IMR-90 (cell line): ENCODE measurements around the gene SLC35E4. TPM values are rescaled to one million over a fixed set of nuclear protein-coding genes. Genes with fewer than 3 reads are reported as not detected.

Experiments
- ATAC-seq: fragments of 200-7000 bp; cut with Tn5 transposase; 2 replicates; pipeline ENCODE4 v1.9.1; 2020; ENCODE audit warnings: low read depth, mild to moderate bottlenecking, moderate library complexity
- BruUV-seq: library from RNA; stranded (reverse); fragments of 400-500 nt; replicated peaks from 2 replicates; lab custom pipeline; 2021; lab: Mats Ljungman, UMichigan
- CTCF ChIA-PET: fragments of 300-600 bp; formaldehyde crosslinking; extraction: SDS; loops from one replicate; lab custom pipeline; 2021; ENCODE audit warnings: antibody characterized with exemption; lab: Yijun Ruan, JAX
- POLR2A ChIA-PET: fragments of 300-600 bp; sonication (Branson Sonifier 250); formaldehyde crosslinking; loops from one replicate; lab custom pipeline; 2022; ENCODE audit warnings: antibody characterized with exemption; ENCODE audit not compliant: unreplicated experiment; lab: Charles Lee
- DNase-seq: peaks from one replicate; pipeline ENCODE4 v3.0.0; 2013
- H2AFZ ChIP-seq: replicated peaks from 2 replicates; pipeline ENCODE3; 2013; ENCODE audit warnings: low read length, mild to moderate bottlenecking; ENCODE audit not compliant: poor library complexity
- H2AK5ac ChIP-seq: 2 replicates; pipeline ENCODE4 v1.6.1; 2013; ENCODE audit warnings: low read depth, low read length, inconsistent platforms
- H2AK9ac ChIP-seq: replicated peaks from 2 replicates; pipeline ENCODE3; 2013; ENCODE audit warnings: mild to moderate bottlenecking, low read depth, low read length, moderate library complexity; ENCODE audit not compliant: poor library complexity
- H2BK120ac ChIP-seq: 2 replicates; pipeline ENCODE4 v1.6.1; 2013; ENCODE audit warnings: low read depth, low read length, inconsistent platforms
- H2BK15ac ChIP-seq: 3 replicates; pipeline ENCODE4 v1.6.1; 2013; ENCODE audit warnings: low read depth, low read length, inconsistent platforms
- H2BK20ac ChIP-seq: 2 replicates; pipeline ENCODE4 v1.6.1; 2013; ENCODE audit warnings: low read depth, mild to moderate bottlenecking, inconsistent platforms, low read length, moderate library complexity
- H2BK5ac ChIP-seq: 2 replicates; pipeline ENCODE4 v1.6.1; 2013; ENCODE audit warnings: mild to moderate bottlenecking, low read depth, low read length, inconsistent platforms; ENCODE audit not compliant: poor library complexity, severe bottlenecking
- H3K14ac ChIP-seq: replicated peaks from 2 replicates; pipeline ENCODE4 v1.6.1; 2013; ENCODE audit warnings: low read depth, low read length, inconsistent platforms
- H3K18ac ChIP-seq: 2 replicates; pipeline ENCODE4 v1.6.1; 2013; ENCODE audit warnings: low read depth, low read length, control low read depth
- H3K23ac ChIP-seq: 2 replicates; pipeline ENCODE4 v1.6.1; 2013; ENCODE audit warnings: low read depth, low read length, inconsistent platforms
- H3K27ac ChIP-seq: 2 replicates; pipeline ENCODE4 v1.5.1; 2013; ENCODE audit warnings: mild to moderate bottlenecking, control low read depth, low read length; ENCODE audit not compliant: insufficient read depth
- H3K27me3 ChIP-seq: 2 replicates; pipeline ENCODE4 v1.6.1; 2013; ENCODE audit warnings: low read length; ENCODE audit not compliant: control insufficient read depth, insufficient read depth
- H3K36me3 ChIP-seq: 2 replicates; pipeline ENCODE4 v1.6.1; 2013; ENCODE audit warnings: low read length, mixed read lengths; ENCODE audit not compliant: control insufficient read depth, insufficient read depth
- H3K4ac ChIP-seq: 2 replicates; pipeline ENCODE4 v1.6.1; 2013; ENCODE audit warnings: low read depth, low read length, inconsistent platforms
- H3K4me1 ChIP-seq: 2 replicates; pipeline ENCODE4 v1.6.1; 2013; ENCODE audit warnings: low read length, mixed read lengths; ENCODE audit not compliant: control insufficient read depth, insufficient read depth
- H3K4me2 ChIP-seq: 2 replicates; pipeline ENCODE4 v1.6.1; 2013; ENCODE audit warnings: low read depth, mild to moderate bottlenecking, control low read depth, low read length, moderate library complexity
- H3K4me3 ChIP-seq: 2 replicates; pipeline ENCODE4 v1.5.1; 2013; ENCODE audit warnings: low read depth, mild to moderate bottlenecking, control low read depth, low read length, moderate library complexity; ENCODE audit not compliant: insufficient read depth
- H3K56ac ChIP-seq: 2 replicates; pipeline ENCODE4 v1.6.1; 2013; ENCODE audit warnings: low read length, inconsistent platforms; ENCODE audit not compliant: insufficient read depth; ENCODE audit errors: extremely low read depth
- H3K79me1 ChIP-seq, 2 experiments: 2 replicates each; pipeline ENCODE4 v1.6.1; 2013; ENCODE audit warnings: low read length in 2 of 2, inconsistent platforms in 1 of 2, low read depth in 1 of 2
- H3K9ac ChIP-seq: 2 replicates; pipeline ENCODE4 v1.6.1; 2013; ENCODE audit warnings: low read depth, low read length, control low read depth
- H3K9me1 ChIP-seq: 2 replicates; pipeline ENCODE4 v1.6.1; 2013; ENCODE audit warnings: low read length, inconsistent platforms; ENCODE audit not compliant: insufficient read depth
- H3K9me3 ChIP-seq: 2 replicates; pipeline ENCODE4 v1.6.1; 2013; ENCODE audit warnings: low read length; ENCODE audit not compliant: control insufficient read depth, insufficient read depth
- H4K20me1 ChIP-seq: 2 replicates; pipeline ENCODE4 v1.6.1; 2013; ENCODE audit warnings: low read length, inconsistent platforms; ENCODE audit not compliant: insufficient read depth
- H4K5ac ChIP-seq: 2 replicates; pipeline ENCODE4 v1.6.1; 2013; ENCODE audit warnings: mild to moderate bottlenecking, low read depth, low read length, control low read depth
- H4K8ac ChIP-seq, 2 experiments: 2 replicates each; pipeline ENCODE4 v1.6.1; 2013; ENCODE audit warnings: low read depth in 2 of 2, low read length in 2 of 2, control low read depth in 1 of 2, inconsistent platforms in 1 of 2
- H4K91ac ChIP-seq: 2 replicates; pipeline ENCODE4 v1.6.1; 2013; ENCODE audit warnings: low read depth, low read length, inconsistent platforms; ENCODE audit not compliant: insufficient read depth
- BHLHE40 ChIP-seq: fragments of 150-350 bp; IDR thresholded peaks from 2 replicates; pipeline ENCODE4 v1.6.1; 2016; ENCODE audit warnings: mild to moderate bottlenecking, low read depth, low read length
- CEBPB ChIP-seq: IDR thresholded peaks from 2 replicates; pipeline ENCODE4 v1.6.1; 2012; ENCODE audit warnings: low read depth, low read length, improper control_type of control experiment
- CHD1 ChIP-seq: IDR thresholded peaks from 2 replicates; pipeline ENCODE4 v1.6.1; 2012; ENCODE audit warnings: low read depth, low read length, improper control_type of control experiment
- FOS ChIP-seq: fragments of 150-350 bp; IDR thresholded peaks from 2 replicates; pipeline ENCODE4 v1.6.1; 2016; ENCODE audit warnings: low read depth, low read length
- MAZ ChIP-seq: IDR thresholded peaks from 2 replicates; pipeline ENCODE4 v1.6.1; 2012; ENCODE audit warnings: low read depth, mild to moderate bottlenecking, low read length, improper control_type of control experiment, moderate library complexity, borderline replicate concordance
- MXI1 ChIP-seq: IDR thresholded peaks from 2 replicates; pipeline ENCODE4 v1.6.1; 2012; ENCODE audit warnings: low read depth, mild to moderate bottlenecking, low read length, moderate library complexity, borderline replicate concordance
- NFE2L2 ChIP-seq: fragments of 150-350 bp; IDR thresholded peaks from 2 replicates; pipeline ENCODE4 v1.6.1; 2016; ENCODE audit warnings: low read depth, mild to moderate bottlenecking, low read length
- POLR2A ChIP-seq: IDR thresholded peaks from 2 replicates; pipeline ENCODE4 v1.6.1; 2012; ENCODE audit warnings: mild to moderate bottlenecking, low read depth, low read length
- RCOR1 ChIP-seq: IDR thresholded peaks from 2 replicates; pipeline ENCODE4 v1.6.1; 2012; ENCODE audit warnings: mild to moderate bottlenecking, low read length, improper control_type of control experiment; ENCODE audit not compliant: insufficient replicate concordance
- RFX5 ChIP-seq: IDR thresholded peaks from 2 replicates; pipeline ENCODE4 v1.8.0; 2012; ENCODE audit warnings: low read depth, mild to moderate bottlenecking, low read length, moderate library complexity
- USF2 ChIP-seq: fragments of 150-350 bp; IDR thresholded peaks from 2 replicates; pipeline ENCODE4 v1.6.1; 2017; ENCODE audit warnings: mild to moderate bottlenecking, antibody characterized with exemption, low read length, low read depth
- WGBS, 2 experiments: methylation state at CpG; one replicate each; pipeline versions ENCODE4 v1.1.5 to v1.1.7; 2013; ENCODE audit warnings: missing lambda C conversion rate in 2 of 2; ENCODE audit not compliant: insufficient read length in 1 of 2; ENCODE audit errors: extremely low coverage in 2 of 2; 5-methylcytosine and 5-hydroxymethylcytosine counted together
- dilution Hi-C: fragments of 300-500 bp; cut with HindIII; formaldehyde crosslinking; loops from one replicate; pipeline ENCODE4 v1.14.3; 2018; ENCODE audit warnings: low sequenced_read_pairs; ENCODE audit not compliant: unreplicated experiment
- in situ Hi-C: fragments of 300-500 bp; cut with MboI; formaldehyde crosslinking; loops from 3 replicates; pipeline ENCODE4 v1.14.3; 2019; ENCODE audit warnings: low sequenced_read_pairs, inconsistent platforms, mixed read lengths
- intact Hi-C: fragments of 100-400 bp; cut with micrococcal nuclease; formaldehyde crosslinking; loops from 2 replicates; pipeline ENCODE4 v1.10.0; 2022
- polyA plus RNA-seq, 3 experiments: library from polyadenylated mRNA; depleted of rRNA; stranded (reverse); fragments of >200 nt; gene quantifications; 2 replicates each; pipeline ENCODE4 v1.2.3, GENCODE V29; 2012; ENCODE audit warnings: low replicate concordance in 1 of 3
- total RNA-seq: library from RNA; depleted of rRNA; stranded (reverse); fragments of >200 nt; gene quantifications from 2 replicates; pipeline ENCODE4 v1.2.3, GENCODE V29; 2012
- TF ChIP-seq, protein P1 (sequence below): conservative IDR thresholded peaks from 2 replicates; pipeline ENCODE4 v1.5.1; 2012; ENCODE audit warnings: mild to moderate bottlenecking, low read depth, low read length, improper control_type of control experiment

The SLC35E4 gene
- total and polyA plus RNA-seq, 2 of the 4 experiments (the other 2 are of a cell fraction): 5.7 to 6.8 TPM

DNA sequence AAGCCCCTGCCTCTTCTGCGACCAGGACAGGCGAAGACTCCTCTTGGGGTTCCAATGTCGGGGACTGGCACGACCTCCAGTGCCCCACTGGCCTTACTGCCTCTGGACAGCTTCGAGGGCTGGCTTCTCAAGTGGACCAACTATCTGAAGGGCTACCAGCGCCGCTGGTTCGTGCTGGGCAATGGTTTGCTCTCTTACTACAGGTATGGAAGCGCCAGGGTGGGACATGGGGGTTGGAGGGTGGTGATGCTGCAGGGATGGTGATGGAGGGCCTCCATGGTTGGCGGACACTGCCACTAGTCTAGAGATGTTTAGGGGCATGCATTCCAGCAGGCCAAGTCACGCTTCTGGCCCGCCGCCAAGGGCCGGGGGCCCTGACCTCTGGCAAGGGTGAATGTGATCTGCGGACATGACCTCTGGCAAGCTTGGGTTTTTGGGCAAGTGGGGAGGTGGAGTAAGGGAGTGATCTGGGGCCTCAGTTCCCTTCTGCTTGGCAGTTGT lies 59.8 kb downstream of the SLC35E4 start (continued):
- TF ChIP-seq BHLHE40: no peak
- TF ChIP-seq CEBPB: no peak
- TF ChIP-seq POLR2A: no peak
- TF ChIP-seq CHD1: no peak

DNA sequence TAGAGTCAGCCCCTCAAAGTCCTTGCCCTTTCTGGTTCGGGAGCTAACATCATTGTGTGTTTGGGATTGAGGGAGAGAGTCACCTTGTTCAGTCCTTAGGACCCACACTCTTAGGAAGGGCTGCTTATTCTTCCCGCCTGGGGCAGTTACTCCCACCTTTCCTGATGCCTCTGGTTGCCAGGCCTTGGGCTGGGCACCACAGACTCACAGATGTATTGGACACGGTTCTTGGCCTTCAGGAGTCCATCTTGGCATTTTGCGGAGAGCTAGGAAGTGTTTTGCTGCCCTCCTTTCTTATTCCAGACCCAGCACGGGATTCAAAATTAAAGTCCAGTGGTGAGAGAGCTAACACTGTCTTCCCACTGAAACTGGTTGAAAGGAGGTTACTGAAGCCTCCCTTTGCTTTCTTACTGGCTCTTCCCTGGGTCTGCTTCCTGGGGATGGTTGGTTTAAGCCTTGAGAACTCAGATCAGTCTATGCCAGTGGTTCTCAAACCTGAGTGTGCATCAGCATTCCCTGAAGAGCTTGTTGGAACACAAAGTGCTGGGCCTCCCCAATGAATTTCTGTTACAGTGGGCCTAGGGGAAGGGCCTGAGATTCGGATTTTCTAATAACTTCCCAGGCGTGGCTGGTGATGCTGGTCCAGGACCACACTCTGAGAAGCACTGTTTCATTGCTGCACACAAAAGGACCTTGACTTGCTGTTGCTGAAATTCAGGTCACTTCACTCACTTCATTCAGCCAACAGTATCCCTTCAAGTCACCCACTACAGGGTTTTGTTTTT lies 60.5 kb downstream of the SLC35E4 start:
- Histone ChIP-seq H3K9me3 (no peaks in the 10 kb centered on the region), H2BK20ac (no peak overlapping the region), H3K9ac (no peak overlapping the region), H2AFZ (no peak overlapping the region), H4K91ac (no peak overlapping the region), H2BK5ac (no peak overlapping the region), H3K36me3 (no peaks in the 10 kb centered on the region), H3K9me1 (0 out of 2 replicates have a peak, but pooled peaks cover 2% of the 10 kb centered on the region), H3K27me3 (no peaks in the 10 kb centered on the region; the same call in 1 of the 2 replicates), H3K18ac (no peak overlapping the region), H3K4me3 (no peak overlapping the region), H3K4me1 (peaks cover 3% of the 10 kb centered on the region; the same call in 1 of the 2 replicates), H3K79me1 (no peaks in the 10 kb centered on the region; a peak in 1 of 4 replicates), H3K27ac (no peak overlapping the region), H3K4me2 (no peak overlapping the region), H4K20me1 (no peaks in the 10 kb centered on the region), H2BK15ac (no peak overlapping the region), H3K4ac (no peak overlapping the region), H4K5ac (no peak overlapping the region), H2AK9ac (peak overlapping the region; percentile 2), H3K23ac (no peak overlapping the region), H2BK120ac (no peak overlapping the region), H3K56ac (no peak overlapping the region), H2AK5ac (no peak overlapping the region), H4K8ac (no peak overlapping the region), H3K14ac (no peak overlapping the region)
- POLR2A ChIA-PET: no interaction called here
- dilution Hi-C loops (no loop called here), in situ Hi-C loops (no loop called here), intact Hi-C loops (no loop called here)
- ATAC-seq: no peak
- WGBS, 2 experiments: 100% methylated on average over 2 of the region's 7 CpGs; no CpG with 5 or more reads in 1 of the 2 experiments
- CTCF ChIA-PET: no interaction called here
- BruUV-seq: no TSS peak
- no peak for DNase-seq
- TF ChIP-seq RFX5 (no peak), USF2 (no peak), BHLHE40 (no peak), MXI1 (no peak), RCOR1 (no peak), CEBPB (no peak), MAZ (no peak), NFE2L2 (no peak), FOS (no peak)
- TF ChIP-seq, protein P1, sequence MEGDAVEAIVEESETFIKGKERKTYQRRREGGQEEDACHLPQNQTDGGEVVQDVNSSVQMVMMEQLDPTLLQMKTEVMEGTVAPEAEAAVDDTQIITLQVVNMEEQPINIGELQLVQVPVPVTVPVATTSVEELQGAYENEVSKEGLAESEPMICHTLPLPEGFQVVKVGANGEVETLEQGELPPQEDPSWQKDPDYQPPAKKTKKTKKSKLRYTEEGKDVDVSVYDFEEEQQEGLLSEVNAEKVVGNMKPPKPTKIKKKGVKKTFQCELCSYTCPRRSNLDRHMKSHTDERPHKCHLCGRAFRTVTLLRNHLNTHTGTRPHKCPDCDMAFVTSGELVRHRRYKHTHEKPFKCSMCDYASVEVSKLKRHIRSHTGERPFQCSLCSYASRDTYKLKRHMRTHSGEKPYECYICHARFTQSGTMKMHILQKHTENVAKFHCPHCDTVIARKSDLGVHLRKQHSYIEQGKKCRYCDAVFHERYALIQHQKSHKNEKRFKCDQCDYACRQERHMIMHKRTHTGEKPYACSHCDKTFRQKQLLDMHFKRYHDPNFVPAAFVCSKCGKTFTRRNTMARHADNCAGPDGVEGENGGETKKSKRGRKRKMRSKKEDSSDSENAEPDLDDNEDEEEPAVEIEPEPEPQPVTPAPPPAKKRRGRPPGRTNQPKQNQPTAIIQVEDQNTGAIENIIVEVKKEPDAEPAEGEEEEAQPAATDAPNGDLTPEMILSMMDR: no peak
